CD4-positive, alpha-beta memory T cell (primary cell): ENCODE data around the gene FCHSD2. TPM values are rescaled to one million over a fixed set of nuclear protein-coding genes. Genes with fewer than 3 reads are reported as not detected.

Experiments used
- CTCF ChIA-PET: fragments of 350-600 bp; sonication (Branson Sonifier 250); formaldehyde crosslinking; loops from one replicate; lab custom pipeline; 2021; ENCODE audit warnings: inconsistent platforms; ENCODE audit not compliant: partially characterized antibody; lab: Charles Lee
- POLR2A ChIA-PET: fragments of 350-600 bp; sonication (Branson Sonifier 250); formaldehyde crosslinking; loops from one replicate; lab custom pipeline; 2021; ENCODE audit not compliant: partially characterized antibody; lab: Charles Lee
- DNase-seq, 5 donors: peaks; one replicate each; pipeline versions ENCODE4 v3.0.0 to v3.0.0-alpha.2; 2020 to 2022; ENCODE audit warnings: mixed read lengths in 1 of 5
- H3K27ac ChIP-seq: one replicate; pipeline ENCODE4 v1.7.0; 2013; ENCODE audit warnings: low read depth, low read length
- H3K27me3 ChIP-seq: 2 replicates; pipeline ENCODE4 v1.7.0; 2013; ENCODE audit warnings: mild to moderate bottlenecking, low read length, moderate library complexity; ENCODE audit not compliant: insufficient read depth
- H3K36me3 ChIP-seq: 2 replicates; pipeline ENCODE4 v1.7.0; 2013; ENCODE audit warnings: mild to moderate bottlenecking, low read length, moderate library complexity; ENCODE audit not compliant: insufficient read depth
- H3K4me1 ChIP-seq: 2 replicates; pipeline ENCODE4 v1.7.0; 2013; ENCODE audit warnings: mild to moderate bottlenecking, low read length, moderate library complexity; ENCODE audit not compliant: insufficient read depth
- H3K4me3 ChIP-seq, 2 donors: one replicate each; pipeline ENCODE4 v1.7.0; 2013; ENCODE audit warnings: low read length in 2 of 2, mild to moderate bottlenecking in 1 of 2
- H3K9me3 ChIP-seq, 2 donors: one replicate each; pipeline ENCODE4 v1.7.0; 2013; ENCODE audit warnings: low read length in 2 of 2, control low read depth in 1 of 2; ENCODE audit not compliant: control insufficient read depth in 1 of 2
- H3K27ac Mint-ChIP-seq, 7 donors: one replicate each; pipeline ENCODE4 v1.8.0; 2020 to 2021; ENCODE audit warnings: mixed read lengths in 7 of 7, mild to moderate bottlenecking in 6 of 7, inconsistent platforms in 3 of 7, moderate library complexity in 3 of 7
- H3K27me3 Mint-ChIP-seq, 2 donors: one replicate each; pipeline ENCODE4 v1.8.0; 2020 to 2021; ENCODE audit warnings: mixed read lengths in 2 of 2
- H3K36me3 Mint-ChIP-seq, 2 donors: one replicate each; pipeline ENCODE4 v1.8.0; 2020 to 2021; ENCODE audit warnings: mixed read lengths in 2 of 2, inconsistent platforms in 1 of 2, mild to moderate bottlenecking in 1 of 2
- H3K4me1 Mint-ChIP-seq, 4 donors: one replicate each; pipeline ENCODE4 v1.8.0; 2020 to 2021; ENCODE audit warnings: mixed read lengths in 4 of 4, mild to moderate bottlenecking in 1 of 4
- H3K4me3 Mint-ChIP-seq, 8 donors: one replicate each; pipeline ENCODE4 v1.8.0; 2020 to 2021; ENCODE audit warnings: mixed read lengths in 8 of 8, mild to moderate bottlenecking in 7 of 8, moderate library complexity in 6 of 8, inconsistent platforms in 3 of 8
- H3K9me3 Mint-ChIP-seq, 8 donors: one replicate each; pipeline ENCODE4 v1.8.0; 2020 to 2021; ENCODE audit warnings: mixed read lengths in 8 of 8, mild to moderate bottlenecking in 5 of 8, inconsistent platforms in 3 of 8, moderate library complexity in 1 of 8
- intact Hi-C: fragments of 100-400 bp; cut with micrococcal nuclease; formaldehyde crosslinking; loops from one replicate; pipeline ENCODE4 v1.15.1; 2023
- polyA plus RNA-seq, 2 donors: library from polyadenylated mRNA; unstranded; fragments of 300-500 nt; fragmentation: Illumina TruSeq; gene quantifications; one replicate each; pipeline ENCODE4 v1.2.3, GENCODE V29; 2021
- total RNA-seq, 2 experiments: library from RNA; stranded (reverse); gene quantifications; one replicate each; pipeline ENCODE4 v1.2.3, GENCODE V29; 2021

FCHSD2 gene
- total and polyA plus RNA-seq, 4 experiments from 2014 or later = 9.5 to 52.0 (median 34.8) TPM

GRCh38 chr11:72832301-72833082 is 309.6 kb downstream of the FCHSD2 start:
- H3K27ac ChIP-seq = no peak overlapping the region
- H3K36me3 ChIP-seq = peaks cover 17% of the 10 kb centered on the region
- Mint-ChIP-seq H3K9me3 (no peaks in the 10 kb centered on the region), H3K4me3 (no peak overlapping the region), H3K36me3 (peaks cover 8 to 36% of the 10 kb centered on the region in 2 donors), H3K27me3 (no peaks in the 10 kb centered on the region), H3K4me1 (peaks cover 0 to 16% (median 4%) of the 10 kb centered on the region in 4 donors), H3K27ac (peak overlapping the region in 6 of 7 donors; percentile 35 to 79 (median 54))
- intact Hi-C loops = no loop called here
- no peaks in the 10 kb centered on the region for H3K27me3 ChIP-seq
- no peak for DNase-seq
- no peaks in the 10 kb centered on the region for H3K4me1 ChIP-seq
- H3K4me3 ChIP-seq = no peak overlapping the region
- ChIA-PET CTCF (interaction anchor here (1.0 to 8.0 kb wide), 18 partner anchors 8 to 409 kb away, joined by 3 to 112 read pairs (median 5); no protein-coding TSS in a partner anchor), POLR2A (interaction anchor here (1.7 to 5.8 kb wide), 6 partner anchors 9 to 346 kb away, joined by 5 to 24 read pairs (median 8); partner anchors contain the start of genes ATG16L2, FCHSD2 and STARD10)
- no peaks in the 10 kb centered on the region for H3K9me3 ChIP-seq

GRCh38 chr11:72831521-72832300 is 310.4 kb downstream of the FCHSD2 start:
- H3K4me1 Mint-ChIP-seq = peaks cover 0 to 16% (median 6%) of the 10 kb centered on the region in 4 donors
- Histone ChIP-seq H3K36me3 (peaks cover 17% of the 10 kb centered on the region), H3K4me3 (no peak overlapping the region), H3K9me3 (no peaks in the 10 kb centered on the region), H3K27ac (no peak overlapping the region), H3K4me1 (no peaks in the 10 kb centered on the region), H3K27me3 (no peaks in the 10 kb centered on the region)
- peak overlapping the region; percentile 3 to 79 (median 57) for H3K27ac Mint-ChIP-seq
- peak; percentile 40 to 55 (median 44) for DNase-seq
- no peaks in the 10 kb centered on the region for H3K9me3 Mint-ChIP-seq
- intact Hi-C loops = loop anchor here (1.0 kb wide), 1 partner anchor 347 kb away; no protein-coding TSS in a partner anchor
- ChIA-PET POLR2A (interaction anchor here (1.0 to 5.8 kb wide), 7 partner anchors 10 to 349 kb away, joined by 3 to 24 read pairs (median 6); partner anchors contain the start of genes ATG16L2, FCHSD2 and STARD10), CTCF (interaction anchor here (0.7 to 8.0 kb wide), 21 partner anchors 9 to 410 kb away, joined by 3 to 112 read pairs (median 5); no protein-coding TSS in a partner anchor)
- H3K27me3 Mint-ChIP-seq = no peaks in the 10 kb centered on the region
- H3K36me3 Mint-ChIP-seq = peaks cover 8 to 35% of the 10 kb centered on the region in 2 donors
- no peak overlapping the region for H3K4me3 Mint-ChIP-seq

- H3K4me3 ChIP-seq = no peak overlapping the region
- intact Hi-C loops = no loop called here
- Mint-ChIP-seq H3K27ac (peak overlapping the region in 6 of 7 donors; percentile 20 to 84 (median 64)), H3K36me3 (peaks cover 8 to 42% of the 10 kb centered on the region in 2 donors), H3K4me3 (no peak overlapping the region), H3K4me1 (peaks cover 0 to 16% (median 7%) of the 10 kb centered on the region in 4 donors), H3K9me3 (no peaks in the 10 kb centered on the region), H3K27me3 (no peaks in the 10 kb centered on the region)
- no peaks in the 10 kb centered on the region for H3K4me1 ChIP-seq
- H3K9me3 ChIP-seq = no peaks in the 10 kb centered on the region
- H3K27ac ChIP-seq = no peak overlapping the region
- no peaks in the 10 kb centered on the region for H3K27me3 ChIP-seq
- ChIA-PET POLR2A (interaction anchor here (3.2 to 5.8 kb wide), 2 partner anchors 14 to 348 kb away, joined by 19 to 24 read pairs; partner anchors contain the start of gene ATG16L2), CTCF (interaction anchor here (0.6 to 4.6 kb wide), 6 partner anchors 14 to 348 kb away, joined by 3 to 26 read pairs (median 14); no protein-coding TSS in a partner anchor)
- peaks cover 17% of the 10 kb centered on the region for H3K36me3 ChIP-seq
- DNase-seq = no peak
These were observed 312.1 kb downstream of the FCHSD2 start for GRCh38 chr11:72829884-72830533.

- intact Hi-C loops = no loop called here
- ChIA-PET CTCF (interaction anchor here (0.6 to 4.6 kb wide), 4 partner anchors 14 to 349 kb away, joined by 3 to 26 read pairs (median 12); no protein-coding TSS in a partner anchor), POLR2A (interaction anchor here (5.8 kb wide), 1 partner anchor 13 kb away, joined by 24 read pairs; the partner anchor contains the start of gene ATG16L2)
- H3K4me1 Mint-ChIP-seq = peaks cover 0 to 16% (median 8%) of the 10 kb centered on the region in 4 donors
- H3K4me3 Mint-ChIP-seq = no peak overlapping the region
- H3K9me3 Mint-ChIP-seq = peaks cover 0 to 2% (median 0%) of the 10 kb centered on the region in 8 donors
- DNase-seq = no peak
- Histone ChIP-seq H3K4me3 (no peak overlapping the region), H3K9me3 (no peaks in the 10 kb centered on the region), H3K36me3 (peaks cover 17% of the 10 kb centered on the region), H3K4me1 (no peaks in the 10 kb centered on the region), H3K27me3 (no peaks in the 10 kb centered on the region), H3K27ac (no peak overlapping the region)
- no peaks in the 10 kb centered on the region for H3K27me3 Mint-ChIP-seq
- H3K27ac Mint-ChIP-seq = peak overlapping the region in 6 of 7 donors; percentile 17 to 80 (median 60)
- peaks cover 12 to 45% of the 10 kb centered on the region in 2 donors for H3K36me3 Mint-ChIP-seq
These were observed 312.9 kb downstream of the FCHSD2 start for GRCh38 chr11:72829178-72829577.

- peaks cover 20% of the 10 kb centered on the region for H3K36me3 ChIP-seq
- intact Hi-C loops = no loop called here
- H3K4me1 ChIP-seq = no peaks in the 10 kb centered on the region
- Mint-ChIP-seq H3K4me1 (peaks cover 0 to 16% (median 8%) of the 10 kb centered on the region in 4 donors), H3K9me3 (peaks cover 0 to 2% (median 0%) of the 10 kb centered on the region in 8 donors), H3K27me3 (no peaks in the 10 kb centered on the region), H3K27ac (peak overlapping the region in 3 of 7 donors; percentile 53 to 70 (median 65)), H3K36me3 (peaks cover 12 to 50% of the 10 kb centered on the region in 2 donors), H3K4me3 (no peak overlapping the region)
- CTCF ChIA-PET = interaction anchor here (1.7 to 4.6 kb wide), 3 partner anchors 10 to 349 kb away, joined by 5 to 26 read pairs (median 21); no protein-coding TSS in a partner anchor
- DNase-seq = no peak
- H3K9me3 ChIP-seq = no peaks in the 10 kb centered on the region
- POLR2A ChIA-PET = interaction anchor here (1.4 to 5.8 kb wide), 3 partner anchors 10 to 314 kb away, joined by 4 to 24 read pairs (median 8); partner anchors contain the start of genes ATG16L2 and FCHSD2
- H3K27ac ChIP-seq = no peak overlapping the region
- no peak overlapping the region for H3K4me3 ChIP-seq
- no peaks in the 10 kb centered on the region for H3K27me3 ChIP-seq
These were observed 313.4 kb downstream of the FCHSD2 start for GRCh38 chr11:72828692-72829101.

- Histone ChIP-seq H3K4me3 (no peak overlapping the region), H3K27me3 (no peaks in the 10 kb centered on the region), H3K4me1 (no peaks in the 10 kb centered on the region), H3K36me3 (peaks cover 25% of the 10 kb centered on the region), H3K27ac (peak overlapping the region; percentile 20), H3K9me3 (no peaks in the 10 kb centered on the region)
- H3K27ac Mint-ChIP-seq = peak overlapping the region; percentile 38 to 89 (median 78)
- H3K36me3 Mint-ChIP-seq = peaks cover 12 to 52% of the 10 kb centered on the region in 2 donors
- no peaks in the 10 kb centered on the region for H3K27me3 Mint-ChIP-seq
- peak overlapping the region in 1 of 8 donors; percentile 57 for H3K4me3 Mint-ChIP-seq
- peaks cover 0 to 2% (median 0%) of the 10 kb centered on the region in 8 donors for H3K9me3 Mint-ChIP-seq
- peaks cover 0 to 16% (median 8%) of the 10 kb centered on the region in 4 donors for H3K4me1 Mint-ChIP-seq
- CTCF ChIA-PET = interaction anchor here (0.7 to 4.6 kb wide), 4 partner anchors 9 to 350 kb away, joined by 3 to 26 read pairs (median 13); no protein-coding TSS in a partner anchor
- no peak for DNase-seq
- POLR2A ChIA-PET = interaction anchor here (0.8 to 2.0 kb wide), 3 partner anchors 10 to 315 kb away, joined by 4 to 8 read pairs (median 4); partner anchors contain the start of gene FCHSD2
- intact Hi-C loops = no loop called here
These were observed 314.0 kb downstream of the FCHSD2 start for GRCh38 chr11:72828081-72828567.
